GM12878 (cell line): ENCODE measurements around the gene GALR3. TPM values are rescaled to one million over a fixed set of nuclear protein-coding genes. Genes with fewer than 3 reads are reported as not detected.
A peak's percentile ranks its signal among the peaks of the same experiment; 100 is the strongest.

Experiments
- BACH1 ChIP-seq: fragments of 450-650 bp; IDR thresholded peaks from 2 replicates; pipeline ENCODE4 v1.6.1; 2017; ENCODE audit warnings: mild to moderate bottlenecking, borderline replicate concordance
- BCLAF1 ChIP-seq: fragments of 450-650 bp; IDR thresholded peaks from 2 replicates; pipeline ENCODE4 v1.6.1; 2017; ENCODE audit warnings: antibody characterized with exemption, mild to moderate bottlenecking, moderate library complexity
- CUX1 ChIP-seq: IDR thresholded peaks from 2 replicates; pipeline ENCODE4 v1.6.1; 2012; ENCODE audit warnings: improper control_type of control experiment, low read depth, low read length; ENCODE audit not compliant: insufficient replicate concordance
- HDAC6 ChIP-seq: fragments of 200-600 bp; sonication (generic); IDR thresholded peaks from one replicate; pipeline ENCODE4 v1.8.0; 2017; ENCODE audit warnings: antibody characterized with exemption; ENCODE audit not compliant: unreplicated experiment
- IRF3 ChIP-seq: fragments of 450-650 bp; IDR thresholded peaks from 2 replicates; pipeline ENCODE4 v1.6.1; 2014; ENCODE audit warnings: mild to moderate bottlenecking
- JUND ChIP-seq: IDR thresholded peaks from 2 replicates; pipeline ENCODE4 v1.6.1; 2012; ENCODE audit warnings: low read depth, mild to moderate bottlenecking, low read length, improper control_type of control experiment, moderate library complexity
- MYB ChIP-seq: fragments of 150-350 bp; IDR thresholded peaks from 2 replicates; pipeline ENCODE4 v1.6.1; 2014; ENCODE audit warnings: mild to moderate bottlenecking, low read depth, low read length, borderline replicate concordance
- POLR2AphosphoS2 ChIP-seq: IDR thresholded peaks from 2 replicates; pipeline ENCODE4 v1.6.1; 2011; ENCODE audit warnings: low read depth, mild to moderate bottlenecking, low read length, improper control_type of control experiment, moderate library complexity
- RAD51 ChIP-seq: fragments of 450-650 bp; IDR thresholded peaks from 2 replicates; pipeline ENCODE4 v1.6.1; 2016; ENCODE audit warnings: moderate library complexity, mild to moderate bottlenecking, inconsistent platforms
- RELA ChIP-seq: fragments of 450-650 bp; IDR thresholded peaks from 2 replicates; pipeline ENCODE4 v1.8.0; 2014; ENCODE audit warnings: borderline replicate concordance; ENCODE audit not compliant: partially characterized antibody
- SMAD5 ChIP-seq: IDR thresholded peaks from 2 replicates; pipeline ENCODE4 v1.6.1; 2016; ENCODE audit warnings: antibody characterized with exemption, low read depth
- ZBTB40 ChIP-seq: fragments of 450-650 bp; IDR thresholded peaks from 2 replicates; pipeline ENCODE4 v1.6.1; 2016; ENCODE audit warnings: mild to moderate bottlenecking, moderate library complexity, borderline replicate concordance
- polyA plus RNA-seq, 11 experiments: library from polyadenylated mRNA; depleted of rRNA in 4 of 11; unstranded in 6 of 11; stranded (reverse) in 5 of 11; fragments of >200 nt; fragmentation: Nextera tagmentation in 4 of 11; fragmentation: Illumina TruSeq in 1 of 11; extraction: Ambion mirVana in 4 of 11; extraction: Trizol in 1 of 11; gene quantifications; 1 replicate in 1 of 11; 2 replicates in 10 of 11; pipeline versions ENCODE4 v1.2.1 to v1.2.3, GENCODE V29; 2011 to 2016; ENCODE audit warnings: inconsistent platforms in 2 of 11, missing spikeins in 2 of 11, low read depth in 1 of 11
- total RNA-seq, 4 experiments: library from RNA; depleted of rRNA in 3 of 4; stranded (reverse); fragments of >200 nt in 3 of 4; fragmentation: Illumina TruSeq in 1 of 4; extraction: Trizol in 1 of 4; gene quantifications; 2 replicates each; pipeline versions ENCODE4 v1.2.1 to v1.2.3, GENCODE V29; 2013 to 2021

GALR3 gene
- total and polyA plus RNA-seq, 10 of the 15 experiments (the other 5 are each of a cell fraction or from before 2014, with no cell fraction given) = not detected

- TF ChIP-seq ZBTB40 (peak; percentile 92), IRF3 (no peak), BACH1 (peak; percentile 76), MYB (no peak), POLR2AphosphoS2 (peak; percentile 39; the same call in 1 of the 2 replicates), HDAC6 (no peak), JUND (no peak), RELA (no peak), SMAD5 (peak; percentile 86), RAD51 (no peak), CUX1 (no peak), BCLAF1 (no peak)
These were observed 26.0 kb downstream of the GALR3 start, which contains the start of gene EIF3L (continued) for GRCh38 chr22:37849089-37849751.
